ENCODE measurements around the gene ATM. TPM values are rescaled to one million over a fixed set of nuclear protein-coding genes. Genes with fewer than 3 reads are reported as not detected.

The ATM gene
- total and polyA plus RNA-seq, 10 of the 15 experiments (the other 5 are each of a cell fraction or from before 2014, with no cell fraction given): 10.0 to 91.5 (median 40.2) TPM

GRCh38 chr11:108237058-108237481 lies 14.2 kb downstream of the ATM start (continued):
- no peak for TF ChIP-seq E4F1 (IDR thresholded peaks at IDR 0.05; ENCODE audit: borderline replicate concordance, partially characterized antibody)
- TF ChIP-seq CHD2 (IDR thresholded peaks at IDR 0.05; ENCODE audit: borderline replicate concordance, low read depth, low read length): no peak
- no peak for TF ChIP-seq ZZZ3 (IDR thresholded peaks at IDR 0.05; ENCODE audit: control insufficient read depth, insufficient read length, low read depth)
- TF ChIP-seq EP300 (IDR thresholded peaks at IDR 0.05; ENCODE audit: borderline replicate concordance in 1 of 2, control insufficient read depth in 1 of 2, low read depth in 2 of 2, low read length in 2 of 2): no peak

- no peak for TF ChIP-seq NFIC (IDR thresholded peaks at IDR 0.05; ENCODE audit: low read depth, low read length)
- TF ChIP-seq YY1 (IDR thresholded peaks at IDR 0.05; ENCODE audit: low read depth, low read length): no peak
- TF ChIP-seq RUNX3 (IDR thresholded peaks at IDR 0.05; ENCODE audit: low read length): 0 out of 2 replicates have a peak, but pooled peaks have one; percentile 20
- H3K4me1 ChIP-seq (ENCODE audit: control insufficient read depth, insufficient read depth, low read length): peaks cover 20% of the 10 kb centered on the region
- peaks cover 0 to 6% of the 10 kb centered on the region in 2 experiments; a peak in 1 of 4 replicates for H3K36me3 ChIP-seq (ENCODE audit: control insufficient read depth in 2 of 2, insufficient read depth in 2 of 2, low read length in 1 of 2)
- ChIA-PET POLR2A (no interaction called here), SMC1A (ENCODE audit: uncharacterized antibody, unreplicated experiment) (interaction anchor here (0.8 to 6.9 kb wide), 5 partner anchors 10 to 187 kb away, joined by 3 to 112 read pairs (median 4); partner anchors contain the start of genes ATM and NPAT), RAD21 (ENCODE audit: unreplicated experiment) (interaction anchor here (5.0 kb wide), 1 partner anchor 15 kb away, joined by 82 read pairs; the partner anchor contains the start of genes ATM and NPAT), CTCF (interaction anchor here (3.8 kb wide), 1 partner anchor 17 kb away, joined by 33 read pairs; the partner anchor contains the start of genes ATM and NPAT)
- H4K20me1 ChIP-seq (ENCODE audit: control insufficient read depth, insufficient read depth): no peaks in the 10 kb centered on the region
- H2AFZ ChIP-seq (ENCODE audit: control insufficient read depth, low read depth, low read length): no peak overlapping the region
- no peak for ATAC-seq
- in situ Hi-C loops (cut with MboI): no loop called here
- intact Hi-C loops (cut with micrococcal nuclease; ENCODE audit: unreplicated experiment): loop anchor here (5.0 kb wide), 1 partner anchor 423 kb away; no protein-coding TSS in a partner anchor
- no peak overlapping the region for H3K9ac ChIP-seq (ENCODE audit: control insufficient read depth, insufficient read depth, low read length)
- no peak overlapping the region for H3K27ac ChIP-seq (ENCODE audit: control insufficient read depth, insufficient read depth)
- H3K27me3 ChIP-seq (replicated peaks in 1 of 2; ENCODE audit: control insufficient read depth in 2 of 2, insufficient read depth in 2 of 2, low read length in 1 of 2): no peaks in the 10 kb centered on the region
- FAIRE-seq: no peak
- no TSS peak for BruUV-seq (replicated peaks)
- DNase-seq (ENCODE audit: low read depth, low spot score): no peak
- no peaks in the 10 kb centered on the region for H3K9me3 ChIP-seq (replicated peaks; ENCODE audit: control insufficient read depth, insufficient read depth, low read length)
- H3K4me3 ChIP-seq: no peak overlapping the region
- no peaks in the 10 kb centered on the region for H3K79me2 ChIP-seq (ENCODE audit: control insufficient read depth, insufficient read depth, low read length)
- no peak overlapping the region for H3K4me2 ChIP-seq (ENCODE audit: control insufficient read depth, insufficient read depth)
Measured at GRCh38 chr11:108239076-108239475, 16.2 kb downstream of the ATM start.

Data from GM12878 (cell line).